ENCODE measurements around the gene IFT43.

IFT43 gene

DNA sequence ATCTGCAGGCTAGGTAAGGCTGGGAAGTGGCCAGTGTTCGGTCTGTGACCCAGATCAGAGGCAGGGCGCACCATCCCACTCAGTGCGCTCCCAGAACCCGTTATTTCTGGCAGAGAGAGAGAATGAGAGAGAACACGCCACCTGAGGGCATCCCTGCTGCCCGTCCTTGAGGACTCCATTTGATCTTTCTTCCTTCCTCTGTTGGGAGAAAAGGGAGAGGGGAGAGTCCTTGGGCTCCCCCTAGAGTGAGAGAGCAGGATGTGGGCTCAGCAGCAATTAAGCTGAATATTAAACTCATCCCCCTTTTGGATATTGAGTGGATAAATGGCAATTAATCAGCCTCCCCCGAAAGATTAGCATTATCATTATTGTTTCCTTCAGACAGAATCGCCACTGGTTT is 70.6 kb downstream of the IFT43 start:
- TF ChIP-seq, protein P1, sequence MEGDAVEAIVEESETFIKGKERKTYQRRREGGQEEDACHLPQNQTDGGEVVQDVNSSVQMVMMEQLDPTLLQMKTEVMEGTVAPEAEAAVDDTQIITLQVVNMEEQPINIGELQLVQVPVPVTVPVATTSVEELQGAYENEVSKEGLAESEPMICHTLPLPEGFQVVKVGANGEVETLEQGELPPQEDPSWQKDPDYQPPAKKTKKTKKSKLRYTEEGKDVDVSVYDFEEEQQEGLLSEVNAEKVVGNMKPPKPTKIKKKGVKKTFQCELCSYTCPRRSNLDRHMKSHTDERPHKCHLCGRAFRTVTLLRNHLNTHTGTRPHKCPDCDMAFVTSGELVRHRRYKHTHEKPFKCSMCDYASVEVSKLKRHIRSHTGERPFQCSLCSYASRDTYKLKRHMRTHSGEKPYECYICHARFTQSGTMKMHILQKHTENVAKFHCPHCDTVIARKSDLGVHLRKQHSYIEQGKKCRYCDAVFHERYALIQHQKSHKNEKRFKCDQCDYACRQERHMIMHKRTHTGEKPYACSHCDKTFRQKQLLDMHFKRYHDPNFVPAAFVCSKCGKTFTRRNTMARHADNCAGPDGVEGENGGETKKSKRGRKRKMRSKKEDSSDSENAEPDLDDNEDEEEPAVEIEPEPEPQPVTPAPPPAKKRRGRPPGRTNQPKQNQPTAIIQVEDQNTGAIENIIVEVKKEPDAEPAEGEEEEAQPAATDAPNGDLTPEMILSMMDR (conservative IDR thresholded peaks at IDR 0.05; ENCODE audit: control insufficient read depth, insufficient read depth, low read depth, low read length), result peak; percentile 52
- peak; percentile 21 for DNase-seq (ENCODE audit: low read depth)

DNA sequence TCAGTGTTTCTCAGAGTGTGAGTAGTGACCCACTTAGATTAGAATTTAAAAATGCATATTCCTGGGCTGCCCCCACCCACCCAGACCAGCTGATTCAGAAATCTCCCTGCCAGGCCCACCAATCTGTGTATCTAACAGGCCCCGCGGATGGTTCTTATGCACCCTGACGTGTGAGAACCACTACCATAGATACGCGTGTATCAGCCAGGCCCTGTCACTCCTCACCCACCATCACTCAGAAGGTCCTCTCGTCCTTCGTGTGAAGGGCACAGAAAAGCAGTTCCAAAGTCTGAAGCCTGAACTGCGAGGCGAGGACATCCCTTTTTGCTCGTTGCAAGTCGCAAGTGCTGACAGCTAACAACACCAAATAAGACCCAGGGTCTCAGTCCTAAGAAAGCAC is 72.4 kb downstream of the IFT43 start:
- TF ChIP-seq, protein P1 (conservative IDR thresholded peaks at IDR 0.05; ENCODE audit: control insufficient read depth, insufficient read depth, low read depth, low read length), result no peak
- no peak for DNase-seq (ENCODE audit: low read depth)
- H3K4me3 ChIP-seq (ENCODE audit: control insufficient read depth, low read depth, low read length), result no peak overlapping the region

More for the DNA sequence above, 70.6 kb downstream of the IFT43 start:
- no peak overlapping the region for H3K4me3 ChIP-seq (ENCODE audit: control insufficient read depth, low read depth, low read length)

DNA sequence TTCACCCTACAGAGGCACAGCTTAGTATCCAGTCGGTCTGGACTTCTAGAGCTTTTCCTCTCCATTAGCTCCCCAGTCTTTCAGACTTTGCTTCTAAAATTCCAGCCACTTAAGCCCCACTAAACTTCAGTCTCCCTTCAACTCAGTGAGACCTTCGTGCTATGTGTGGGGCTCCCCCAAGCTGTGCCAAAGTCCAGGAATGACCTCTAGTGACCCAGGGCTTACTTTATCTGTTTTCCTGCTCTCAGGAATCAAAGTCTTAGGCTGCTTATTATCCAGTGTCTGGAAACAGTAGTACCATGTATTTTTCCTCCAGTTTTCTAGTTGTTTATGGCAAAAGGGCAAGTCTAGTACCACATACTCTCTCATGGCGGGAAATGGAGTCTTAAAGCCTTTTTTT is 77.8 kb downstream of the IFT43 start:
- H3K4me3 ChIP-seq (ENCODE audit: control insufficient read depth, low read depth, low read length), result no peak overlapping the region
- DNase-seq (ENCODE audit: low read depth), result no peak
- TF ChIP-seq, protein P1 (conservative IDR thresholded peaks at IDR 0.05; ENCODE audit: control insufficient read depth, insufficient read depth, low read depth, low read length), result no peak

DNA sequence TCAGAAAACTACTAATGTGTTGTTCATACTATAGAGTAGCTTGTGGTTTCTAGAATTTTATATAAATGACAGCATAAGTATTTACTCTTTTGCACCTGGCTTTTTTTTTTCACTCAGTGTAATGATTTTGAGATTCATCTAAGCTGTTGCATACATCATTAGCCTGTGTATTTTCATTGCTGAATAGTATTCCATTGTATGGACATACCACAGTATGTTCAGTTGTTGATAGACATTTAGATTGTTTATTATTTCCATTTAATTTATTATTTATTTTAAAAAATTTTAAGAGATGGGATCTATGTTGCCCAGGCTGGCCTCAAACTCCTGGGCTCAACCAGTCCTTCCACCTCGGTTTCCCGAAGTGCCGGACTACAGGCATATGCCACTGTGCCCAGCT is 80.0 kb downstream of the IFT43 start:
- no peak overlapping the region for H3K4me3 ChIP-seq (ENCODE audit: control insufficient read depth, low read depth, low read length)
- TF ChIP-seq, protein P1 (conservative IDR thresholded peaks at IDR 0.05; ENCODE audit: control insufficient read depth, insufficient read depth, low read depth, low read length), result no peak
- DNase-seq (ENCODE audit: low read depth), result no peak

DNA sequence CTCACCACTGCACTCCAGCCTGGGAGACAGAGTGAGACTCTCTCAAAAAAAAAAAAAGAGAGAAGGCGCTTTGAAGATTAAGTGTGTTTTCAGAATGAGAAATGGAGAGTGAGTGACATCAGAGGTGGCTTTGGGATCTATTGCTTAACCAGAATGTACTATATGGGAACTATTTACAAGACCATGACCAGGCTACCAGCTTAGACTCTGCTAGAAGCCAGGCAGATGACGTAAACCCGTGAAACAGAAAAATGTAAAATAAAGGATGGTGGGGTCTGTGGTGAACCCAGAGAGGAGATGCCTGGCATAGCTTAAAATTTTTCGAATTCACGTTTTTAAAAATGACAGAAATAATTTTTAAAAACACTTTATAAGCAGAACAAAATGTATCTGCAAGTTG is 82.0 kb downstream of the IFT43 start:
- DNase-seq (ENCODE audit: low read depth), result no peak

DNA sequence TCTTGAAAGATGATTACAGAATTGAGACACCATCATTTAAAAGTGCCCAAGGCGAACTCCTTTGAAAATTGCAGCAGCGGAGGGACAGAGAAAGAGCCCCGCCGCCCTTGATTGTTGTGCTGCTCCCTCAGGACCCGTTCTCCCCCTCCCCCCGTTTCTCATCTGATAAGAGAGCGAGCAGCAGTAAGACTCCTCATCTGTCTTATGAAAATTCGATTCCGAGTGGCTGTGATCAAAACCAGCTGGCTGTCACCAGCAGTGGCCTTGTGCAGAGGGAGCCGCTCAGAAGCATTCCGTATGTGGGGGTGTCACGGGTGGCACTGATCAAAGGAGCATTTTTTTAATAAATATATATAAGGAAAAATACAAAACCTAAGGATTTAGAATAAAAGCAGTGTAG is 88.2 kb downstream of the IFT43 start:
- TF ChIP-seq, protein P1 (conservative IDR thresholded peaks at IDR 0.05; ENCODE audit: control insufficient read depth, insufficient read depth, low read depth, low read length), result no peak
- H3K4me3 ChIP-seq (ENCODE audit: control insufficient read depth, low read depth, low read length), result no peak overlapping the region
- no peak for DNase-seq (ENCODE audit: low read depth)

More for the DNA sequence above, 82.0 kb downstream of the IFT43 start:
- TF ChIP-seq, protein P1 (conservative IDR thresholded peaks at IDR 0.05; ENCODE audit: control insufficient read depth, insufficient read depth, low read depth, low read length), result no peak
- no peak overlapping the region for H3K4me3 ChIP-seq (ENCODE audit: control insufficient read depth, low read depth, low read length)

DNA sequence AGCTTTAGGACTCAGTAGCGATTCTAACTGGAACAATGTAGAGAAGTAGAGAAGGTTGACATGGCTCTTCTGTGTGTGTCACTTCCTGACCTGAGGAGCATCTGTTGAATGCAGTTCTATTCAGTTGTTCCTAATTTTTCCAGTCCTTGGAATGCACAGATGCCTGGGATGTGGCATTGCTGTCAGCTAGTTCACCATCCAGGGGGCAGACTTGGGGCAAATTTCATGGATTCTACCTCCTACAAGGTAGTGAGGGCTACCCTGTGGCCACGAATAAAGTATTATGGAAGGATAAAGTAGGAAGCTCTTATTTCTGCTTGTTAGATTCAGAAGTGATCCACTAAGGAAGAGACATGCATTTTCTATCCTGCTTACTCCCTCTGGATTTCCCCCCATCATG is 91.8 kb downstream of the IFT43 start:
- no peak for DNase-seq (ENCODE audit: low read depth)
- H3K4me3 ChIP-seq (ENCODE audit: control insufficient read depth, low read depth, low read length), result no peak overlapping the region
- TF ChIP-seq, protein P1 (conservative IDR thresholded peaks at IDR 0.05; ENCODE audit: control insufficient read depth, insufficient read depth, low read depth, low read length), result no peak
